Vagina (tissue), 2 donors: ENCODE measurements around the gene MB21D2. TPM values are rescaled to one million over a fixed set of nuclear protein-coding genes. Genes with fewer than 3 reads are reported as not detected.
A peak's percentile ranks its signal among the peaks of the same experiment; 100 is the strongest.

Experiments used
- DNase-seq, 2 donors: peaks; one replicate each; pipeline ENCODE4 v3.0.0-alpha.2; 2017; ENCODE audit errors: extremely low spot score in 2 of 2
- H3K27ac ChIP-seq: fragments of 200-600 bp; sonication (generic); one replicate; pipeline ENCODE4 v1.5.1; 2019
- H3K27me3 ChIP-seq: fragments of 200-600 bp; sonication (generic); one replicate; pipeline ENCODE4 v1.5.1; 2019
- H3K36me3 ChIP-seq, 2 donors: fragments of 200-600 bp; sonication (generic); one replicate each; pipeline ENCODE4 v1.5.1; 2017 to 2019
- H3K4me1 ChIP-seq: fragments of 200-600 bp; sonication (generic); one replicate; pipeline ENCODE4 v1.5.1; 2019
- H3K4me3 ChIP-seq, 2 donors: fragments of 200-600 bp; sonication (generic); 1 replicate in 1 of 2; 2 replicates in 1 of 2; pipeline ENCODE4 v1.5.1; 2016 to 2019
- H3K9me3 ChIP-seq: fragments of 200-600 bp; sonication (generic); one replicate; pipeline ENCODE4 v1.5.1; 2019
- CTCF ChIP-seq, 3 experiments: fragments of 450-650 bp in 2 of 3; fragments of 200-600 bp in 1 of 3; sonication (generic) in 1 of 3; IDR thresholded peaks; one replicate each; pipeline ENCODE4 v1.5.1; 2017 to 2019; ENCODE audit warnings: antibody characterized with exemption in 3 of 3, mild to moderate bottlenecking in 2 of 3, moderate library complexity in 2 of 3
- POLR2A ChIP-seq, 2 donors: fragments of 450-650 bp; IDR thresholded peaks; one replicate each; pipeline ENCODE4 v1.6.1; 2017; ENCODE audit warnings: antibody characterized with exemption in 2 of 2, mild to moderate bottlenecking in 2 of 2, moderate library complexity in 2 of 2
- POLR2AphosphoS5 ChIP-seq, 2 donors: sonication (generic); formaldehyde crosslinking; IDR thresholded peaks; one replicate each; pipeline ENCODE4 v1.9.0; 2017; ENCODE audit warnings: antibody characterized with exemption in 2 of 2, mild to moderate bottlenecking in 2 of 2, low read depth in 1 of 2; ENCODE audit not compliant: insufficient read depth in 1 of 2
- intact Hi-C: fragments of 100-400 bp; cut with DNase I; formaldehyde crosslinking; loops from one replicate; pipeline ENCODE4 v1.15.1; 2023
- total RNA-seq: library from RNA; depleted of rRNA; stranded (reverse); fragments of >200 nt; gene quantifications from one replicate; pipeline ENCODE4 v1.2.3, GENCODE V29; 2016

Gene MB21D2
- total RNA-seq, 1 donor from 2014 or later, result 5.6 TPM

GRCh38 chr3:192864941-192865340 lies 52.7 kb downstream of the MB21D2 start:
- Histone ChIP-seq H3K27ac (peak overlapping the region; percentile 20), H3K4me3 (no peak overlapping the region), H3K9me3 (no peaks in the 10 kb centered on the region), H3K27me3 (no peaks in the 10 kb centered on the region), H3K4me1 (peaks cover 24% of the 10 kb centered on the region), H3K36me3 (no peaks in the 10 kb centered on the region)
- intact Hi-C loops, result no loop called here
- no peak for DNase-seq
- no peak for TF ChIP-seq CTCF (IDR thresholded peaks at IDR 0.05)
- no peak for TF ChIP-seq POLR2A (IDR thresholded peaks at IDR 0.05)
- no peak for TF ChIP-seq POLR2AphosphoS5 (IDR thresholded peaks at IDR 0.05; ENCODE audit: insufficient read depth in 1 of 2, low read depth in 1 of 2)

- Histone ChIP-seq H3K36me3 (no peaks in the 10 kb centered on the region), H3K4me1 (peaks cover 20% of the 10 kb centered on the region), H3K27ac (no peak overlapping the region), H3K9me3 (no peaks in the 10 kb centered on the region), H3K27me3 (no peaks in the 10 kb centered on the region), H3K4me3 (no peak overlapping the region)
- TF ChIP-seq POLR2AphosphoS5 (IDR thresholded peaks at IDR 0.05; ENCODE audit: insufficient read depth in 1 of 2, low read depth in 1 of 2) (no peak), POLR2A (IDR thresholded peaks at IDR 0.05) (no peak), CTCF (IDR thresholded peaks at IDR 0.05) (no peak)
- no peak for DNase-seq
- intact Hi-C loops, result no loop called here
These were observed 54.6 kb downstream of the MB21D2 start for GRCh38 chr3:192863091-192863420.

- H3K27me3 ChIP-seq, result no peaks in the 10 kb centered on the region
- TF ChIP-seq POLR2A (IDR thresholded peaks at IDR 0.05), result no peak
- TF ChIP-seq CTCF (IDR thresholded peaks at IDR 0.05), result no peak
- TF ChIP-seq POLR2AphosphoS5 (IDR thresholded peaks at IDR 0.05; ENCODE audit: insufficient read depth in 1 of 2, low read depth in 1 of 2), result no peak
- no peaks in the 10 kb centered on the region for H3K36me3 ChIP-seq
- no peak for DNase-seq
- peaks cover 20% of the 10 kb centered on the region for H3K4me1 ChIP-seq
- no peak overlapping the region for H3K27ac ChIP-seq
- H3K4me3 ChIP-seq, result no peak overlapping the region
- H3K9me3 ChIP-seq, result no peaks in the 10 kb centered on the region
- intact Hi-C loops, result no loop called here
These were observed 55.1 kb downstream of the MB21D2 start for GRCh38 chr3:192862408-192863090.

GRCh38 chr3:192861972-192862371 lies 55.7 kb downstream of the MB21D2 start:
- no peaks in the 10 kb centered on the region for H3K36me3 ChIP-seq
- H3K9me3 ChIP-seq, result no peaks in the 10 kb centered on the region
- H3K27ac ChIP-seq, result no peak overlapping the region
- H3K4me3 ChIP-seq, result no peak overlapping the region
- H3K27me3 ChIP-seq, result no peaks in the 10 kb centered on the region
- TF ChIP-seq CTCF (IDR thresholded peaks at IDR 0.05) (no peak), POLR2A (IDR thresholded peaks at IDR 0.05) (no peak), POLR2AphosphoS5 (IDR thresholded peaks at IDR 0.05; ENCODE audit: insufficient read depth in 1 of 2, low read depth in 1 of 2) (no peak)
- no peak for DNase-seq
- intact Hi-C loops, result no loop called here
- peaks cover 20% of the 10 kb centered on the region for H3K4me1 ChIP-seq

GRCh38 chr3:192860454-192860853 lies 57.2 kb downstream of the MB21D2 start:
- intact Hi-C loops, result no loop called here
- Histone ChIP-seq H3K4me3 (no peak overlapping the region), H3K9me3 (no peaks in the 10 kb centered on the region), H3K27me3 (no peaks in the 10 kb centered on the region), H3K4me1 (peaks cover 15% of the 10 kb centered on the region), H3K27ac (no peak overlapping the region), H3K36me3 (no peaks in the 10 kb centered on the region)
- no peak for DNase-seq
- TF ChIP-seq POLR2AphosphoS5 (IDR thresholded peaks at IDR 0.05; ENCODE audit: insufficient read depth in 1 of 2, low read depth in 1 of 2), result no peak
- TF ChIP-seq POLR2A (IDR thresholded peaks at IDR 0.05), result no peak
- TF ChIP-seq CTCF (IDR thresholded peaks at IDR 0.05), result no peak
